Brain microvascular endothelial cell (primary cell): ENCODE measurements around the gene EBF3.

ENCODE experiments used
- DNase-seq: peaks from one replicate; pipeline ENCODE4 v3.0.0-alpha.2; 2020
- H3K27ac ChIP-seq: fragments of 250-450 bp; sonication (Bioruptor Pico); 2 replicates; pipeline ENCODE4 v1.5.1; 2020; ENCODE audit warnings: mild to moderate bottlenecking, moderate library complexity
- H3K27me3 ChIP-seq: fragments of 250-450 bp; sonication (Bioruptor Pico); replicated peaks from 2 replicates; pipeline ENCODE4 v1.5.1; 2020; ENCODE audit warnings: mild to moderate bottlenecking
- H3K36me3 ChIP-seq: fragments of 250-450 bp; sonication (Bioruptor Pico); replicated peaks from 2 replicates; pipeline ENCODE4 v1.5.1; 2020; ENCODE audit warnings: mild to moderate bottlenecking
- H3K4me3 ChIP-seq: 2 replicates; pipeline ENCODE4 v1.5.1; 2011; ENCODE audit warnings: low read depth, mild to moderate bottlenecking, control low read depth, low read length, moderate library complexity
- CTCF ChIP-seq: IDR thresholded peaks from 2 replicates; pipeline ENCODE4 v1.5.1; 2011; ENCODE audit warnings: low read depth, mild to moderate bottlenecking, moderate library complexity, low read length, control low read depth, inconsistent platforms; ENCODE audit errors: missing control alignments
- in situ Hi-C: cut with HindIII; loops from 2 replicates; pipeline ENCODE4 v1.10.0; 2017; ENCODE audit warnings: low sequenced_read_pairs, low pct_ligation_motif_present

EBF3 gene

GRCh38 chr10:129857242-129857960, 106.7 kb downstream of the EBF3 start:
- no peaks in the 10 kb centered on the region for H3K36me3 ChIP-seq
- H3K4me3 ChIP-seq = no peak overlapping the region
- no peak overlapping the region for H3K27ac ChIP-seq
- in situ Hi-C loops = no loop called here
- H3K27me3 ChIP-seq = no peaks in the 10 kb centered on the region
- TF ChIP-seq CTCF = no peak
- DNase-seq = no peak

GRCh38 chr10:129855836-129856563, 108.1 kb downstream of the EBF3 start:
- H3K27me3 ChIP-seq = no peaks in the 10 kb centered on the region
- no peak for TF ChIP-seq CTCF
- in situ Hi-C loops = no loop called here
- H3K36me3 ChIP-seq = no peaks in the 10 kb centered on the region
- no peak for DNase-seq
- no peak overlapping the region for H3K4me3 ChIP-seq
- H3K27ac ChIP-seq = no peak overlapping the region

GRCh38 chr10:129854796-129855705, 109.0 kb downstream of the EBF3 start:
- Histone ChIP-seq H3K36me3 (no peaks in the 10 kb centered on the region), H3K27ac (no peak overlapping the region), H3K27me3 (no peaks in the 10 kb centered on the region), H3K4me3 (no peak overlapping the region)
- TF ChIP-seq CTCF = no peak
- in situ Hi-C loops = no loop called here
- no peak for DNase-seq

GRCh38 chr10:129854158-129854557, 109.9 kb downstream of the EBF3 start:
- Histone ChIP-seq H3K27me3 (no peaks in the 10 kb centered on the region), H3K36me3 (no peaks in the 10 kb centered on the region), H3K27ac (no peak overlapping the region), H3K4me3 (no peak overlapping the region)
- no peak for DNase-seq
- TF ChIP-seq CTCF = no peak
- in situ Hi-C loops = no loop called here

GRCh38 chr10:129853562-129853903, 110.5 kb downstream of the EBF3 start:
- TF ChIP-seq CTCF = no peak
- Histone ChIP-seq H3K27me3 (no peaks in the 10 kb centered on the region), H3K36me3 (no peaks in the 10 kb centered on the region), H3K4me3 (no peak overlapping the region), H3K27ac (no peak overlapping the region)
- in situ Hi-C loops = no loop called here
- no peak for DNase-seq
